ENCODE data around the gene MRRF. TPM values are rescaled to one million over a fixed set of nuclear protein-coding genes. Genes with fewer than 3 reads are reported as not detected.

The MRRF gene
- total and polyA plus RNA-seq, 2 donors (not counting 3 experiments of a cell fraction or from before 2014, with no cell fraction given): 27.2 to 36.4 TPM

DNA sequence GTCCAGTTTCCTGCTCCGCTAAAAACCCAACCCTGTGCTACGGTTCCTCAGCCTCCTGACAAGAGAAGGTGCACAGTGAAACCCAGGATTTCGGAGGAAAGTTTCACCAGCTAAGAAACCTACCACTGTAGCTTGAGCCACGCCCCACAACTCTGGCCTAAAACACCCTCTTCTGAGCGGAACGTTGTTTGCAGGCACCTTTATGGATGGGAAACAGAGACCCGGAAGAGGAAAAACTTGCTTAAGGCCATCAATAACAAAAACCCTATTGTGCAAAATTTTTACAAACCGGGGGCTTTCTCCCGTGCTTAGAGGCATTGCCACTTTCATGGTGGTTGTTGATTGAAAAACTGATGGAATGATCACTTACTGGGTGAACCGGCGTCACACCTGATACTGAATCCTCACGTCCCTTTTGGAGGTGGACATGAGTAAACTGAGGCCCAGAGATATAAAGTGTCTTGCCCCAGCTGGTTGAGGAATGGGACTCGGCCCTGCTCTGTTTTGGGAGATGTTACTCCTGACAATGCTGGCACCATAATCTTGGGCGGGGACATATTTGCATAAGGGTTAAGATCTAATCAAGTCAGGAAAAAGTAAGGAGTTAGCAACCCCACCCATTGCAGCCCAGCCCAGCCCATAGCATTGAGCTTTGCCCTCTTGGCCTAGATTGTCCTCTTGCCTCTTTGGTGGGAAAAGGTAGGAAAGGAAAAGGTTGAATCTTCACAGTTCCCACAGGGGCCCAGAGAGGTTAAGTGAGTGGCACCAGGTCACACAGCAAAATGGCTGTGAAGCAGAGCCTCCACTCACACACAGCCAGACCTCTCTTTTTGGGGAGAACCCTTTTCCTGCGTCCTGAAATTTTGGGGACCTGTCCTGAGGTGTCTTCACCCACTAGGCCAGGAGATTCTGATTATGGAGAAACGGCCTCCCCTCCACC is 82.9 kb downstream of the MRRF start:
- no peaks in the 10 kb centered on the region for H3K27me3 ChIP-seq (ENCODE audit: control insufficient read depth in 2 of 2, insufficient read depth in 2 of 2, low read length in 2 of 2)
- H4K20me1 ChIP-seq (replicated peaks; ENCODE audit: control insufficient read depth, extremely low read depth, insufficient read depth, low read length): no peaks in the 10 kb centered on the region
- DNase-seq (ENCODE audit: low read depth, low spot score): no peak
- peak overlapping the region; percentile 47 for H3K27ac ChIP-seq (ENCODE audit: insufficient read depth, low read depth, low read length)
- TF ChIP-seq GATA2 (IDR thresholded peaks at IDR 0.05; ENCODE audit: insufficient read depth, insufficient read length, low read depth, low read length): no peak
- no peak for TF ChIP-seq JUN (IDR thresholded peaks at IDR 0.05; ENCODE audit: borderline replicate concordance, insufficient read depth, insufficient read length, low read depth)
- no peak for TF ChIP-seq MYC (IDR thresholded peaks at IDR 0.05; ENCODE audit: low read depth, low read length)
- peak; percentile 33 for TF ChIP-seq POLR2A (IDR thresholded peaks at IDR 0.05; ENCODE audit: low read depth, low read length)
- TF ChIP-seq, protein P1, sequence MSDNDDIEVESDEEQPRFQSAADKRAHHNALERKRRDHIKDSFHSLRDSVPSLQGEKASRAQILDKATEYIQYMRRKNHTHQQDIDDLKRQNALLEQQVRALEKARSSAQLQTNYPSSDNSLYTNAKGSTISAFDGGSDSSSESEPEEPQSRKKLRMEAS (IDR thresholded peaks at IDR 0.05; ENCODE audit: insufficient read depth, insufficient read length): no peak
- TF ChIP-seq POLR2AphosphoS5 (IDR thresholded peaks at IDR 0.05; ENCODE audit: insufficient read depth, low read depth, low read length): no peak
- TF ChIP-seq FOS (IDR thresholded peaks at IDR 0.05; ENCODE audit: borderline replicate concordance, insufficient read depth, low read length): no peak
- no peak for TF ChIP-seq EZH2 (IDR thresholded peaks at IDR 0.05; ENCODE audit: borderline replicate concordance, low read depth, low read length, severe bottlenecking)
- TF ChIP-seq CTCF (IDR thresholded peaks at IDR 0.05; ENCODE audit: extremely low read depth in 1 of 2, insufficient read depth in 1 of 2, low read depth in 1 of 2, low read length in 2 of 2): peak in 1 of 2 donors; percentile 7
- H3K79me2 ChIP-seq (ENCODE audit: control insufficient read depth, insufficient read depth, low read length): no peaks in the 10 kb centered on the region
- no peaks in the 10 kb centered on the region for H3K36me3 ChIP-seq (ENCODE audit: control insufficient read depth in 2 of 2, extremely low read depth in 1 of 2, insufficient read depth in 2 of 2, low read length in 2 of 2)
- H3K4me1 ChIP-seq (ENCODE audit: control insufficient read depth, extremely low read depth, insufficient read depth, low read length): peaks cover 23% of the 10 kb centered on the region
- H2AFZ ChIP-seq (ENCODE audit: low read depth, low read length): peak overlapping the region; percentile 67
- no peaks in the 10 kb centered on the region for H3K9me1 ChIP-seq (replicated peaks; ENCODE audit: control insufficient read depth, extremely low read depth, insufficient read depth, low read length)
- peak overlapping the region; percentile 54 for H3K4me2 ChIP-seq (ENCODE audit: insufficient read depth, low read length)
- H3K4me3 ChIP-seq (replicated peaks in 1 of 3; ENCODE audit: insufficient read depth in 1 of 3, low read depth in 1 of 3, low read length in 3 of 3): peak overlapping the region; percentile 13 to 33 (median 21)
- ChIA-PET POLR2A (no interaction called here), CTCF (interaction anchor here (0.8 to 12.9 kb wide), 6 partner anchors 40 to 250 kb away, joined by 3 to 576 read pairs (median 5); partner anchors contain the start of genes MRRF and RBM18)
- FAIRE-seq: peak; percentile 74
- dilution Hi-C loops (cut with MboI; ENCODE audit: extremely low pct_ligation_motif_present, low sequenced_read_pairs) (no loop called here), intact Hi-C loops (cut with micrococcal nuclease) (loop anchor here (1.0 to 2.0 kb wide), 6 partner anchors 12 to 119 kb away; partner anchors contain the start of genes LHX6, MRRF and RBM18)
- BruUV-seq (replicated peaks): TSS peak; percentile 62
- peak overlapping the region; percentile 44 for H3K9ac ChIP-seq (replicated peaks; ENCODE audit: extremely low read depth, insufficient read depth, low read length)
- H3K9me3 ChIP-seq (replicated peaks; ENCODE audit: control insufficient read depth, insufficient read depth, low read length): no peaks in the 10 kb centered on the region

Measured in endothelial cell of umbilical vein (primary cell).